ENCODE results near the gene KATNAL2.

The KATNAL2 gene

DNA sequence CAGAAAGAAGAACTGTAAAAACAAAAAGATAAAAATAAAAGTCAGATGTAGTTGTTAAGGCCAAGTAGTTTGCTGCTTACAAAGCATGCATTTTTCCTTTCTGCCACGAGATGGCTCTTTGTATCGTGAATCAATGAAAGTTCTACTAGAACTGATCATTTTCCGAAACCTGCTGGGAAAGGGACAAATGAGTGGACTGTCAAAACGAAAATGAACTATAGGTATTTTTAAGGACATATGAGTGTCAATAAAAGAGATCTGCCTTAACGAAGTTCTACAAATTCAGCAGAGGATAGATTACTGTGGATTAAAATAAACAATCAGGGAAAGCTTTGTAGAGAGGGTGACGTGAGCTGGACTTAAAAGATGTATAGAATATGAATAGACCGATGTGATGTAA, 133.1 kb downstream of the KATNAL2 start:
- no peak for TF ChIP-seq POLR2A (IDR thresholded peaks at IDR 0.05; ENCODE audit: low read length)
- no peak for TF ChIP-seq GATA1 (IDR thresholded peaks at IDR 0.05; ENCODE audit: low read depth, low read length)
- DNase-seq, result peak; percentile 52 to 70

DNA sequence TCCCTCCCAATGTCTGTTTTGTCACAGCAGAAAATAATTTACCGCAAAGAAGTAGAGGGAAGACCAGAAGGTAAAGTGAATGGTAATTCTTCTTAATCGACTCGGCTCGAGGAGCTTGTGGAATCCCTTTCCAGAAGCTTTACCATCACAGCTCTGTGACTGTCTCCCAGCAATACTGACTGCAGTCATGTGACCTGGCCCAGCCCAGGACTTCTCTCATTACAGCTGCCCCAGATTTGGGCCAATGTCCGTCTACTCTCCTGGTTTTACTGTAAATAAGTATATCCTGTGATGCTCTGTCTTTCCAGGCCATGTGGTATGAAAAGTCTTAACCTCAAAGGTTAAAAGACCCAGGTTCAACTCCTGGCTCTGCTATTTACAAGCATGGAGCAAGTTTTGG, 137.0 kb downstream of the KATNAL2 start:
- no peak for DNase-seq
- TF ChIP-seq GATA1 (IDR thresholded peaks at IDR 0.05; ENCODE audit: low read depth, low read length) (no peak), POLR2A (IDR thresholded peaks at IDR 0.05; ENCODE audit: low read length) (no peak)

DNA sequence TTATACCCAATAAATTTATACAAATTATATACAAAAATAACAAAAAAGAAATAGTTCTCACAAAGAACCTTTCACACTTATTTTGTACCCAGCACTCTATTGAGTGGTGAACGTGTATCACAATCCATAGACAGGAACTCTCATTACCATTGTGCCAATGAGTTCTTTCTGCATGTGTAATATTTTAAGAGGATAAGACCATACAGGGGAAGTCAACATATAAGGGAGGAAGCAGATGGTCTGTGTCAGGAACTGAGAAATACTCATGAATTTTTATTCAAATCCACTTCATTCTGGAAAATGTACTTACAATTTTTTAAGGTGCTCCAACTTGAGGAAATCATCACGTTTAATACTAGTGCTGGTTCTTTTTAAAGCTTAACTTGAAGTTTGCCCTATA, 145.1 kb downstream of the KATNAL2 start:
- DNase-seq, result no peak
- TF ChIP-seq POLR2A (IDR thresholded peaks at IDR 0.05; ENCODE audit: low read length) (no peak), GATA1 (IDR thresholded peaks at IDR 0.05; ENCODE audit: low read depth, low read length) (no peak)

DNA sequence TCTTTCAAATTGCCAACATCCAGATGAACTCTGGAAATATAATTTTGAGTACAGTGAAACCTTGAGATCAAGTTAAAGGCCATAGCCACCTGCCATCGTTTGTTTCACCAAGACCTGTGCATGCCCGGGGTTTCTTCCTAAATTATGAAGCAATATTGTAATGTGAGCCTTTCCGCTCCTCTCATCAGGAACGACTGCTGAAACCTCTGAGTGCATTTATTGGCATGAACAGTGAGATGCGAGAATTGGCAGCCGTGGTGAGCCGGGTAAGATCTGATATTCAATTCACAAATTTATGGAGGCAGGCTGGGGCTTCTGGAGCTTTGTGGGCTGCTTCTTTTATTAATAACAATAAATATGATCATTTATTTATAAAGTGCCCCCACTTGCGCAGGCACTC, 145.7 kb downstream of the KATNAL2 start:
- DNase-seq, result no peak
- TF ChIP-seq POLR2A (IDR thresholded peaks at IDR 0.05; ENCODE audit: low read length) (no peak), GATA1 (IDR thresholded peaks at IDR 0.05; ENCODE audit: low read depth, low read length) (no peak)

DNA sequence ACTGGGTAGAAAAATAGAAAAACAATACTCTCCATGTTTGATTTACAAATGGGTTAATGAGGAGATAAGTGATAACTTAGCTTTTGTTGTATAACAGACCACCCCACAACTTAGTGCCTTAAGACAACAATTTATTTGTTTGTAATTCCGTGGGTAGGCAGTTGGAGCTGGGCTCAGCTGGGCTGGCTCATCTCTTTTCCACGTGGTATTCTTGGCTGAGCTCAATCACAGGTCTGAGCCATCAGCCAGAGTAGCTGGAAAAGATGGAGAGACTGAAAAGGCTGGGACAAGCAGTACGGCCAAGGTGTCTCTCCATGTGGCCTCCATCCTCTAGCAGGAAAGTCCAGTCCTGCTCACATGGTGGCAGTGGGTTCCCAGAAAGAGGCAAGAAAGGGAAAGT, 150.2 kb downstream of the KATNAL2 start:
- DNase-seq, result no peak
- TF ChIP-seq GATA1 (IDR thresholded peaks at IDR 0.05; ENCODE audit: low read depth, low read length) (no peak), POLR2A (IDR thresholded peaks at IDR 0.05; ENCODE audit: low read length) (no peak)

DNA sequence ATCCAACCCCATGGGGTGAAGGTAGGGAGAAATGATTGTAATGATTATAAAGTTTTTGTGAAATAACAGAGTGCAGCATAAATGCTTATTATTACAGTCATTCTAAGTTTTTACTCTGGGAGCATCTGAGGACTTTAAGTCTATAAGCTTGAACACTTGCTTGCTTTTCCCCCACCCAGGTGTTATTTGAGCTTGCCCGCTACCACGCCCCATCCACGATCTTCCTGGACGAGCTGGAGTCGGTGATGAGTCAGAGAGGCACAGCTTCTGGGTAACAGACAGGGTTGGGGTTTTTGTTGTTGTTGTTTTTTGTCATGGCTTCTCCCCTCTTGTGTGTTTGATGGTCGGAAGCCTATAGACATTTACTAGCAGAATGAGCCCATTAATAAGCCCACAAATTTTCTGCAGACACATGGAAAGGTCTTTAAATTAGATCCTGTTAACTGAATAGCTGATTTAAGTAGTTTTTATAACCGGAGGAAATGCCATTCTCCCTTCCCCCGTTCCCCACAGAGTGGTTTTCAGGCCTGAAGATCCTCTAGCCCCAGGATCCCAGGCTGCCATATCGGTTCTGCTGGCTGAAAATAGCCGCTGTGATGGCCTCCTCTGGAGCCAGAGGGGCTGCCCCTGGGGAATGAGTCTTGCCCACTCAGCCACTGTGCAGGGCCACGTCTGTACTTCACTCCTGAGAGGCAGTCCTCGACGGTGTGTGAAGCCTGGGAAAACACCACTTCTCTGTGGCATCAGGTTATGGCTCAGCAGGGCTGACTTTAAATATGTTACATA, 157.9 kb downstream of the KATNAL2 start:
- TF ChIP-seq POLR2A (IDR thresholded peaks at IDR 0.05; ENCODE audit: low read length) (no peak), GATA1 (IDR thresholded peaks at IDR 0.05; ENCODE audit: low read depth, low read length) (no peak)
- no peak for DNase-seq

DNA sequence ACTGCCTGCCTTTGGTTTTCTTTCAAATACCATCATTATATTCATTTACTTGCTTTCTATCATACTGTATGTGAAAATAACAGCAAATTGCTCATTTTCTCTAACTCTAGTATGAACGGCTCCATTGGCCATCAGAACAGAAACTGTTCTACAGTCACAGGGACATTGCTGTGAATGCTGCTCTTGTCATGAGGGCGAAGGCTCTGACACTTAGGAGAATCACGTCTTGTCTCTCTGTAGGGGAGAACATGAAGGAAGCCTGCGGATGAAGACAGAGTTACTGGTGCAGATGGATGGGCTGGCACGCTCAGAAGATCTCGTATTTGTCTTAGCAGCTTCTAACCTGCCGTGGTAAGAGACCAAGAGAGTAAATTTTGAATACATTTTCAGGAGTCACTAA, 159.7 kb downstream of the KATNAL2 start:
- DNase-seq, result no peak
- no peak for TF ChIP-seq GATA1 (IDR thresholded peaks at IDR 0.05; ENCODE audit: low read depth, low read length)

DNA sequence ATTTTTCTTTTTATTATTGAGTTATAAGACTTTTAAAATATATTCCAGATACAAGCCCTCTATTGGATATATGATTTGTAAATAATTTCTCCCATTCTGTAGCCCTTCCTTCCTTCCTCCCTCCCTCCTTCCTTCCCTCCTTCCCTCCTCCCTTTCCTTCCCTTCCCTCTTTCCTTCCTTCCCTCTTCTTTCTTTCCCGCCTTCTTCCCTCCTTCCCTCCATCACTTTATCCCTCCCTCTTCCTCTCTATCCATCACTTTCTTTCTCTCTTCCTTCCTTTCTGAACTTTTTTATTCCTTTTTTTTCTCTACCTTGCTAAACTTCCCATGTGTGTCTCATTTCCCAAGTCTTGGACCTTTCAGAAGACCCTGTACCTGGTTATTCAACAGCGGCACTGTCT, 163.5 kb downstream of the KATNAL2 start:
- TF ChIP-seq GATA1 (IDR thresholded peaks at IDR 0.05; ENCODE audit: low read depth, low read length), result no peak
- TF ChIP-seq POLR2A (IDR thresholded peaks at IDR 0.05; ENCODE audit: low read length), result no peak
- no peak for DNase-seq

DNA sequence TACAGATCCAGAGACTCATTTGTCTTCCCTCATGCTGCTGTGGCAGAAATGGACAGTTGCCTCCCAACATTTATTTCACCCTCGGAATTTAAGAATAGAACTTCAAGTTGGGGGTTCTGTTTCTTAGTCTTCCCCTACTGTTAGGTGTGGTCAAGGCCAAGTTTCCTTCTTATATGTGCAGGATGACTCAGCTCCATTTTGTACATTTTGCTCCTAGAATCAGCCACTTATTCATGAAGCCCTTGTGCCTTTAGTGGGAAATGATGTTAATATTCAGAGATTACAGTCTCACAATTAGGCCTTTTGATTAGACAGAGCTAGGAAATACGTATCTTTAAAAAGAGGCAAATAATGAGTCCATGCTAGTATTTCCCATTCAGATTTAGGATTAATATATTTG, 164.2 kb downstream of the KATNAL2 start:
- TF ChIP-seq GATA1 (IDR thresholded peaks at IDR 0.05; ENCODE audit: low read depth, low read length), result no peak
- no peak for TF ChIP-seq POLR2A (IDR thresholded peaks at IDR 0.05; ENCODE audit: low read length)
- DNase-seq, result no peak

DNA sequence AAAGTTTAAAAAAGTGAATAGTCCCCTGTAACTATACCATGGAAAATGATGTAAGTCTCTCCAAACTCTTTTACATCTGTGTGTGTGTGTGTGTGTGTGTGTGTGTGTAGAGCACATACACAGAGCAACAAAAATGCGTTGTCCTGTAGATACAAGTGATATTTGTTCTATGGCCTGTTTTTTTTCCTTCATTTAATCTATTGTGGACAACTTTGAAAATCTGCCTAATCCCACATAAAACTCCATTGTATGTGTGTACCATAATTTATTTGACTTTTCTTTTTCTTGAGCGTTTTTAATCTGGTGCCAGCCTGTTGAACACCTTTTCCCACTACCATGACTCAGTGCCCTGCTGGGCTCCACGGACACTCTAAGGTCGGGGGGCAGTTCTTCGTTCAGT, 170.3 kb downstream of the KATNAL2 start:
- no peak for DNase-seq
- TF ChIP-seq POLR2A (IDR thresholded peaks at IDR 0.05; ENCODE audit: low read length), result no peak
- no peak for TF ChIP-seq GATA1 (IDR thresholded peaks at IDR 0.05; ENCODE audit: low read depth, low read length)

DNA sequence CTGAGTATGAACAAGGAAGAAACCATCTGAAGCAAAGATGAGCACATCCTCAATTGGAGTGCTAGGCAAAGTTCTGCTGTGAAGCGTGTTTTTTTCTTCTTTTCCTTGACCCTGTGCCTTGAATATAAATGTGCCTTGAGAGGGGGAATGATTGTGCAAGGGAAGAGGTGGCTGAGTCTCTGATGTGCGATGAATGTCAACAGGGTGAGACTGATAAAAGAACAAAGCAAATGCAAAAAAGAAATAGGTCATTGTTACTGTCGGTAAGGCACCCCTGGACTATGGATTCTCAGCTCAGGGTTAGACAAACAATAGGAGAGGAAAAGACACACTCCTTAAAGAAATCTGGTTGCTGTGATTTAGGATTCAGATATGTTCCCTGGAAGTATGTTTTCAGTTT, 178.4 kb downstream of the KATNAL2 start:
- DNase-seq, result no peak
- TF ChIP-seq POLR2A (IDR thresholded peaks at IDR 0.05; ENCODE audit: low read length) (no peak), GATA1 (IDR thresholded peaks at IDR 0.05; ENCODE audit: low read depth, low read length) (no peak)

DNA sequence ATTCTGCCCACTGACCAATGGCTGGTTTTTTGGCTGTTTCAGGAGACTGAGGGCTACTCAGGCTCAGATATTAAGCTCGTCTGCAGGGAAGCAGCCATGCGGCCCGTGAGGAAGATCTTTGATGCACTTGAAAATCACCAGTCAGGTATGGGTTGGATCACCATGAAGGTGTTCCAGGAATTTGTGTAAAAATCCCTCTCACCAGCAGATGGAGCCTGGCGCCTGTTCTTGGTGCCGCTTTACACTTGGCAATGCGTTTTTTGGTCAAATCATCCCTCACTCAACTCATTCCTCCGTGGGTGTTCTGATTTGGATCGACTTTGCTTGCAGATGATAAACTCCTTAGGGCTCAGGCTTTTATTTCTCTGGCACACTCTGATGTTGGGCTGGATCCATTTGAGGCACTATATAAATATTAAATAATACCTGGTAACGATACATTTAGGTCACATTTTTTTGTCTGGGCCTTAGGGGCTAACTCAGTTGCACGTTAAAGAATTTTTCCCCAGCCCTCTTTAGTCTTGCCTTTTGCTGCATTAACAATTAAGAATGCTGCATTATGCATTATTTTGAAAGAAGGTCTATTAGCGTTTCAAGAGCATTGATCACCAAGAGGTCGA, 182.9 kb downstream of the KATNAL2 start:
- TF ChIP-seq GATA1 (IDR thresholded peaks at IDR 0.05; ENCODE audit: low read depth, low read length), result no peak
- TF ChIP-seq POLR2A (IDR thresholded peaks at IDR 0.05; ENCODE audit: low read length), result no peak
- peak; percentile 68 to 82 for DNase-seq

DNA sequence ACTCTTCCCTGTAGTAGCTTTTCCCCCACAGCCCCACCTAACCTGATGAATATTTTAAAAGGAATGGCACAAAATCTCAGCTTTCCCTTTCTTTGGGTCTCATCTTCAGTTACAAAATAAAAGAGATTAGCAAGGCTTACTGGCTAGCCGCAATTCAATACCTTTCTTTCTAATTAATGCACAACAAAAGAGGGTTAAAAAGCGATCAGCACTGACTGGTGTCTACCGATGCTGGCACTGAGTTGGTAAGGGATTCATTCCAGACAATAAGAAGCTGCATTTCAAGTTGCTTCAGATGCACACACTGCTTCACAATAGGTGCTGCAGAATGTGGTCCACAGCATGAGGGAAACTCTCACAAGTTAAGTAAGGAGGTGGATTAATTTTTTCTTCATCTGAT, 191.0 kb downstream of the KATNAL2 start:
- DNase-seq, result no peak
- TF ChIP-seq GATA1 (IDR thresholded peaks at IDR 0.05; ENCODE audit: low read depth, low read length), result no peak
- no peak for TF ChIP-seq POLR2A (IDR thresholded peaks at IDR 0.05; ENCODE audit: low read length)

DNA sequence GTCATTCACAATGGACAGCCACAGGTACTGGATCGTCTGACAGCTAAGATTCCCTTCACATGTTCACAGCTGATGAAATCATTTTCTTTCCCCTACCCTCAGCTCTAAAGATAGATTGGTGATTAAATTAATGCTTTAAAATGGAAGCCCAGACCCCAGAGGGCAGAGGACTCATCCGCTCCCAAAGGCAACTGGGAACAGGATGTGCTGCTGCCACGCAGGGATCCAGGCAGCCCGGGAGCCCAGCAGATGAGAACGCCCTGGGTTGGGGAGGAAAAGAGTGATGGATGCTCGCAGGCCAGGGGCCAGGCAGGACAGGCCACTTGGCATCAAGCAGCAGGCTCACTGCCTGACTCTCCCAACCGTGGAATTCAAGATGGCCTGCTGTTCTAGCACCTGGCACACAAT, 191.6 kb downstream of the KATNAL2 start:
- no peak for DNase-seq
- TF ChIP-seq POLR2A (IDR thresholded peaks at IDR 0.05; ENCODE audit: low read length), result no peak
- no peak for TF ChIP-seq GATA1 (IDR thresholded peaks at IDR 0.05; ENCODE audit: low read depth, low read length)

DNA sequence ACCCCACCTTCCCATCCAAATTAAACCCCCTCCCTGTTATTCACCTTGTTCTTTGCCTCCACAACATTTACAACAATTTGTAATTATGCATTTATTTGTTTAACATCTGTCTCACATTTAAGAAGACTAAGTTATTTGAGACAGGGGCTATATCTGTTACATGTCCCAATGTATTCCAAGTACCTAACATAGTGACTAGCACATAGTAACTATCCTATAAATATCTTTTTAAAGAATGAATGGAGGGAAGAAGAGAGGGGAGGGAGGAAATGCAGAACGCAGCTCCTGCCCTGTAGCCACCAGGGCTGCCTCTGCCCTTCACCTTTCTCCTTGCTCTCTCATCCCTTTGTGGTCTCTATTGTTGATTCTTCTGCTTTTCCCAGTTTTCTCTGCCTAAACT, 192.3 kb downstream of the KATNAL2 start:
- no peak for TF ChIP-seq GATA1 (IDR thresholded peaks at IDR 0.05; ENCODE audit: low read depth, low read length)
- no peak for DNase-seq
